Suppressor macrophage (primary cell): ENCODE measurements around the gene IRX4.

Experiments used
- DNase-seq, 4 experiments: peaks; one replicate each; pipeline ENCODE4 v3.0.0-alpha.2; 2020 to 2022

IRX4 gene

GRCh38 chr5:1891391-1891790, 8.7 kb upstream of the IRX4 start:
- DNase-seq: no peak

DNA sequence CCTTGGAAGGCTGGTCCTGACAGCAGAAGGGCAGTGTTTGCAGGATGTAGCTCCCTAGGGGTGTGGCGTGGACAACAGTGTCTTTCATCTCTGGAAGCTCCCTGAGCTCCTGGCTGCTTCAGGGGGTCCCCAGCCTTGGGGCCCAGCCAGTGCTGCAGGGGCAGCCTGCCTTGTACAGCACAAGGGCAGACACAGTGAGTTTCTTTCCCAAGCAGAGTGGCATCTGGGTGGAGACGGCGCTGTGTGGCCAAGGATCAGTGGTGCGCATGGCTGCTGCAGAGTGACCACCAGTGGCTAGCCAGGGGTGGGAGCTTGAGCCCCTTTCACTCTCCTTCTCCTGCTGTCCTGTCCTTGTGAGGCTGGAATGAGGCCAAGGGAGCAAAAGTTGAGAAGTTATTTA, 7.6 kb upstream of the IRX4 start:
- no peak for DNase-seq

- no peak for DNase-seq
These were observed 6.8 kb upstream of the IRX4 start for GRCh38 chr5:1889321-1890065.

DNA sequence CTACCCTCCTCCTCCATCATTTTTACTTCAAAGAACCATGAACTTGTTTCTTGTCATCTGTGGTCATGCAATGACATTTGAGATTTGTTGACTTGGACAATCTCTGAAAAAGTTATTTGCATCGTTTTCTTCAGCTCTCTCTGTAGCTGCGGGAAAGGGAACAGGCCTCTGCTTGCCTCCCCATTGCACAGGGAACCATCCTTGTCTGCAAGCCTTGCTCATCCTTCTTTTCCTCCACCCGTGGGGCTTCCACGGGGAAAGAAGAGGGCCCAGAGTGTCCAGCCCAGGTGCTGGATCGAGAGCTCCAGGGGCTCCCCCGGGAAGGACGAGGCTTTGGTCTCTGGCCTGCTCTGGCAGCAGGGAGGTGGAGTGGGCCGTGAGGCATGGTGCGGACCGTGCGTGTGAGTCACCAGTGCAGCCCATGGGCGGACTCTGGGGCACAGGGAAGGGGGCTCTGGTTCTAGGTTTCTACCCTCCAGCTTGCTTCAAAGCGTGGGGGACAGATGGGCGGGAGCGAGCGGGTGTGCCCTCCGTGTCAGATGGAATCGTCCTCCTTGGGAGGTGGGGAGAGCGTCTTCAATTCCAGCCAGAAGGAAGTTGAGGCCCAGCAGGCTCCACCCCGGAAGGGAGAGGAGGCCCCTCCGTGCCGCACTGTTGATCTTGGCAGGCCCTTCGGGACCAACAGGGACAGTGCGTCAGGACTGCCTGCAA, 6.0 kb upstream of the IRX4 start:
- no peak for DNase-seq

GRCh38 chr5:1887588-1888360, 5.0 kb upstream of the IRX4 start:
- no peak for DNase-seq

DNA sequence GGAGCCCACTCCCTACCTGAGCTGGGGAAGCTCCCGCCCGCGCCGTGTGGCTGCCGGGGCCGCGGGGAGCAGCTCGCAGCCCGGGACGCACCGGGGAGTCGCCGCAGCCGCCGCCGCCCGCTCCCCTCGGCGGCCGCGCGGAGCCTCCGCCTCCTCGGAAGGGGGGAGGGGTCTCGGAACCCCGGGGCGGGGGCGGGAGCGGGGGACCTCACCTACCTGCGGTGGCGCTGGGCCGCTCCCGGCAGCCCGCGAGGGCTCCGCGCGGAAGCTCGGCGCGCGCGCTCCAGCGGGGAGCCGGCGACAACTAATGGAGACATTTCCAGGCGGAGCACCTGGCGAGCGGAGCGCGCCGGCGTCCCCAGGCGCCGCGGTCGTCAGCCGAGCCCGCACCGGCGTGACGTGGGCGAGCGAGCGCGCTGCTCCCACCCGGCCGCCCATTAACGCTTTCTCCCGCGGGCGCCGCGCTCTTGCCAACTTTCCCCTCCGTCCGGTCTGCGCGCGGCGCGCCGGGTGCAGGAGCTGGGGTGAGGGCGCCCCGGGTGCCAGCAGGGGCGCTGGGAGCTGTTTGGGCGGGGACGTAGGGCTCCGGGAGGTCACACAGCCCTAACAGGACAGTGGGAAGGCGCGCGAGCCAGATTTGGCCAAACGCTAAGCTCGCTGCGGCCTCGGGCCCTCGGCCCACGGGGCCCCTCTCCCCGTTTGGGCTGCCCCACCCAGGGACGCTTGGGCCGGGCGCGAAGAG, 4.3 kb upstream of the IRX4 start:
- DNase-seq: no peak

- DNase-seq: no peak
These were observed 3.4 kb upstream of the IRX4 start for GRCh38 chr5:1885868-1886845.

- no peak for DNase-seq
These were observed 2.7 kb upstream of the IRX4 start for GRCh38 chr5:1885404-1885755.

DNA sequence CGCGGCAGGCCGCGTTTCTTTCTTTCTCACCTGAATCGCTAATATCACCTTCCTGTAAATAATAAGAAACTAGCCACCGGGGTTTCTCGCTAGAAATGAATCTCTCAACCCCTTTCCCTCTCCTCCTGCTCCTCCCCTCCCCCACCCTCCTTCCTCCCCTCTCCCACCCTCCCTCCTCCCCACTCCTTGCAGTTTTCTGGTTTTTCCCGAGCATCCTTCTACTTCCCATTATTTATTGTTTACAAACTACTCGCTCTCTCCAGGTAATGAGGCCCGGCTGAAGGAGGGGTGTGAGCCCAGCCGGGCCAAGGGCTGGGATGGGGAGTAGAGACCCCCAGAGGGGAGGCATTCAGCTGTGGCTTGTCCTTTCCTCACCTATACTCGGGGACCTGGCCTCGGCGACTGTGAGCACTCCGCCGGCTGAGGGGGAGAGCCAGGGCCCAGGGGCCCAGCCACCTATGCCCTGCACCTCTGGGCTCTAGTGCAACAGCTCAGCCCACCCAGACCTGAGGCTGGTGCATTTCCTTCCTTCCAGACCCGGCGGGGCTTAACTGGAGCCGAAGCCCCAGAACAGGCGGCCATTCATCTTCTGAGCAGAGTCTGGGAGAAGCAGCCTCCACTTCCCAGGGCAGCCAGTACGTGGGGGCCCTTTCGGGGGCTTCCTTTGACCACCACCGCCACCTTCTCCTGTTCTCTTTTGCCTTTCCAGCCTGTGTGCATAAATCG, 2.1 kb upstream of the IRX4 start:
- no peak for DNase-seq

DNA sequence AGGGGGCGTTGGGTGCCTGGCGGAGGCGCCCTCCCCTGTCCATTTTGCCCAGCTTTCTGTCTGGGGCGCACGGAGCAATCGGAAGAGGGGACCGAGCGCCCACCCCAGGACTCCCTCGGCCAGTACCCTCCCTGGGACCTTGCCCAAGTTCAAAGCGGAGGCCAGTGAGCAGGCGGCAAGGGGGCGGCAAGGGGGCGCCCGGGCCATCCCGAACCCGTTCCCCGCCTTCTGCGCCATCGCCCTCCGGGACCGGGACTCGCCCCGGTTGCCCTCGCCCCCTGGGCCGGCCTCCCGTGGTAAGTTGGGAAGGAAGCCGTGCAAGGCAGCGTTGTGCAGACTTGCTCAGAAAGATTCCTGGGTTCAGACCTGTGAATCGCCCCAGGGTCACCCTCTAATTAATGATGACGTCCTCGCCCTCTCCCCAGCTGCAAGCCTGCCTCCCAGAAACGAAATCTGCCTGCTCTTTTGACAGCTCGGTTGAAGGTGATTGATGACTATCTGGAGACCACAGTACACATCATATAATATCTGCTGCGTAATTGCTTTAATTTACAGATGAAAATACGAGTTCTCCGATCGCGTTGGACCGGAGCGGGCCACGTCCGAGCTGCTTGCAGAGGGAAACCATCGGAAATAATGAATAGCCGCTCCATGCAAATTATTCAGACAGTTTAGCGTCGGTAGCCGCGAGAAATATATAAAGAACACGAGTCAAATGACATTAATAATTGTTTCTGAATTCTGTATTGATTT, 1.4 kb upstream of the IRX4 start:
- DNase-seq: no peak

DNA sequence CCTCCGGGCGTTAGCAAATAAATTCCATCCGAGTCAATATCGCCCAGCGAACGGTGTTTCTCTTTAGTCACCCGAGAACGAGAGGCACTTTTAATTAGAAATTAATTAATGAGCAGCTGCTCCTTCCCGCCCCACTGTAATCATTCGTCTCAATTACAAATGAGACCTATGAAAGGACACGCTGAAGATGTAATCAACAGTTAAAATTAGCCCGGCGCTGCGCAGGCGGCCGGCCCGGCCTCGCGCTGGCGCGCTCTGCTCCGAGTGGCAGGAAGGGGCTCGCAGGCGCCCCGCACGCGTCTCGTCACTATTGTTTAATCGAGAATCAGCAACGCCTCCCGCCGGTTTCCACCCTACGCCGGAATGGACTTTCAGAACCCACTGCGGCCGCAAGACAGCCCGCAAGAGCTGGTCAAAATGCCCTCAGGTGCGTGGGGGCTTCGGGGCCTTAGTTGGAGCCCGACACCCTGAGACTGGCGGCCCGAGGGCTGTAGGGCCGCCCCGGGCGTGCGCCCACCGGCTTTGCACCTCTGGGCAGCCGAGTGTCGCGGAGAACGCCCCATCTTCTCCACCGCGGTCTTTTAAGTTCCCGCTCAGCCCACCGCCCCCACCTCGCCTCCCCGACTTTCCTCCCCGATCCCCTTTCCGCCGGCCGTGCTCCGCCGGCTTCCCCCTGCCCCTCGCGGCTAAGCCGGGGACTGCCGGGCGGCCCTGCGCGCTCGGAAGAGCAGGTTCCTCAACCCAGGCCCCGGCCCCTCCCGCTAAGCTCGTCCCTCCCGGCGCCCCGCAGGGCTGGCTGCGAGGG, 597 bp upstream of the IRX4 start:
- peak in 2 of 4 experiments; percentile 8 to 28 for DNase-seq

- no peak for DNase-seq
These were observed 891 bp downstream of the IRX4 start for GRCh38 chr5:1881731-1882336.

DNA sequence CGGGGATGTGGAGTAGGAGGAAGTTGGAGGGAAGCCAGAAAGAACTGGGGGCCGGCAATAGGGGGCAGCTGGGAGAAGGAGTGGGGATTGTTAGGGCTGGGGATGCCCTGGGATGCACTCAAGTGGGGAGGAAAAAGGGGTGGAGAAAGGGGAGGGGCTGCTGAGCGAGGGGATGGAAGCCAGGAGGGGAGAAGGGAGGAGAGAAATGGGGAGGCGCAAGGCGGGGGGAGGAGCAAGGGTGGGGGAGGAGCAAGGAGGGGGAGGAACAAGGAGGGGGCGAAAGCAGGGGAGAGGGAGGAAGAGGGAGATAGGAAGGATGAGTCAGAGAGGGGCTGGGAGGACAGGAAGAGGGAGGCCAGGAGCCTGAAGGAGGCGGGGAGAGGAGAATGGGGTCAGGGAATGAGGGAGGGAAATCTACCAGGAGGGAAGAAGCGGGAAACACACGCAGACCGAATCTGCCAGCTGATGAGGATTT, 1.6 kb downstream of the IRX4 start:
- DNase-seq: no peak

- DNase-seq: no peak
These were observed 2.2 kb downstream of the IRX4 start for GRCh38 chr5:1880377-1881025.

DNA sequence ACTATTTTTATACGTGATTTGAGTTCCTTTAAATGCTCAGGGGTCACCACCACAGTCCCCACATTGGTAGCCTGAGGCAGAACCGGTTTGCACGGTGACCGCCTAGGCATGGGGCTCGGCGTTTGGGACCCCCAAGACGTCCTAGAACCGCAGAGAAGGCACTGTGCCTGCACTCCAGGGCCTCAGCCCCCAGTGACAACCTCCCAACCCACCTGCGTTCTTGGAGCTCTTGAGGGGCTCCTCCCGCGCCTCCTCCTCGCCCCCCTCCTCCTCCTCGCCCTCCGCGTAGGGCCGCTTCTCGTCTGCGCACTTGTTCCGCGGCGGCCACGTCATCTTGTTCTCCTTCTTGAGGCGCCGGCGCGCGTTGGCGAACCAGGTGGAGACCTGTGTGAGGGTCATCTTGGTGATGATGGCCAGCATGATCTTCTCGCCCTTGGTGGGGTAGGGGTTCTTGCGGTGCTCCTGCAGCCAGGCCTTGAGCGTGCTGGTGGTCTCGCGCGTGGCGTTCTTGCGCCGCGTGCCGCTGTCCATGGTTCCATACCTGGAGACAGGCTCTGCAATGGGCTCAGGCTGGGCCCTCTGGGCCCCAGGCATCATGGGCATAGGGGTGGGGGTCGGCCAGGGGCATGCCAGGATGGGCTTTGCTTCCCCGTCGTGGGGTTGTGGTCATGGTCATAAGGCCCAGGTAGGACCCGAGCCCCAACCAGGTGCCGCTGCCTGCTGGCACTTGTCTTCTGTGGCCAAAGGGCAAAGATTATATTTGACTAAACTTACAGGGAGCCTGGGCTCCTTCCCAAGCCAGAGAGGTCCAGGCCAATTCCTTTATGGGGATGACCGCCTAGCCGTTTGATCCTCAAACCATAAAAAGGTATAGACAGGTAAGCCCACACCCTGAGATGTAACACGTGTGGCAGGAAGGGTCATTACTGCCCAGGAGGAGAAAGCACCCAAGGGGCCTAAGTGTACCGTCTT, 3.1 kb downstream of the IRX4 start:
- DNase-seq: no peak

GRCh38 chr5:1878050-1878849, 4.5 kb downstream of the IRX4 start:
- DNase-seq: no peak
